ENCODE data around the gene SCN2B. TPM values are rescaled to one million over a fixed set of nuclear protein-coding genes. Genes with fewer than 3 reads are reported as not detected.

The SCN2B gene
- total and polyA plus RNA-seq, 2 of the 13 experiments (the other 11 are each of a cell fraction or from before 2014, with no cell fraction given), result 0.01 to 0.02 TPM

- POLR2A ChIA-PET, result no interaction called here
- Histone ChIP-seq H3K4me2 (ENCODE audit: low read depth, low read length) (no peak overlapping the region), H3K4me3 (replicated peaks in 1 of 3; ENCODE audit: insufficient read depth in 1 of 3, low read depth in 2 of 3, low read length in 3 of 3) (no peak overlapping the region), H3K9me3 (ENCODE audit: low read length) (no peaks in the 10 kb centered on the region), H3K4me1 (ENCODE audit: insufficient read depth, low read length) (peaks cover 23% of the 10 kb centered on the region), H3K79me2 (ENCODE audit: insufficient read depth, low read length) (no peaks in the 10 kb centered on the region), H3K27me3 (ENCODE audit: control insufficient read depth in 1 of 2, insufficient read depth in 2 of 2, low read length in 2 of 2) (no peaks in the 10 kb centered on the region), H3K27ac (ENCODE audit: extremely low read length, insufficient read depth, low read length) (no peak overlapping the region), H3K9ac (ENCODE audit: insufficient read depth, low read depth, low read length) (no peak overlapping the region), H4K20me1 (ENCODE audit: insufficient read depth, low read length) (no peaks in the 10 kb centered on the region), H2AFZ (ENCODE audit: low read length) (no peak overlapping the region), H3K36me3 (replicated peaks in 1 of 2; ENCODE audit: control insufficient read depth in 1 of 2, insufficient read depth in 2 of 2, low read length in 2 of 2) (no peaks in the 10 kb centered on the region)
- ATAC-seq, result no peak
- DNase-seq (ENCODE audit: low spot score), result no peak
- in situ Hi-C loops (cut with HindIII; ENCODE audit: extremely low pct_ligation_motif_present, low pct_unique_long_range_greater_than_20kb) (no loop called here), intact Hi-C loops (cut with micrococcal nuclease; ENCODE audit: unreplicated experiment) (no loop called here)
- FAIRE-seq, result no peak
- WGBS (ENCODE audit: low lambda C conversion rate), result 99% methylated on average over 2 of the region's 2 CpGs
- BruUV-seq (replicated peaks), result no TSS peak
- CTCF ChIA-PET (ENCODE audit: low intra/inter-chr PET ratio, low total read pairs), result no interaction called here
- TF ChIP-seq, protein P1, sequence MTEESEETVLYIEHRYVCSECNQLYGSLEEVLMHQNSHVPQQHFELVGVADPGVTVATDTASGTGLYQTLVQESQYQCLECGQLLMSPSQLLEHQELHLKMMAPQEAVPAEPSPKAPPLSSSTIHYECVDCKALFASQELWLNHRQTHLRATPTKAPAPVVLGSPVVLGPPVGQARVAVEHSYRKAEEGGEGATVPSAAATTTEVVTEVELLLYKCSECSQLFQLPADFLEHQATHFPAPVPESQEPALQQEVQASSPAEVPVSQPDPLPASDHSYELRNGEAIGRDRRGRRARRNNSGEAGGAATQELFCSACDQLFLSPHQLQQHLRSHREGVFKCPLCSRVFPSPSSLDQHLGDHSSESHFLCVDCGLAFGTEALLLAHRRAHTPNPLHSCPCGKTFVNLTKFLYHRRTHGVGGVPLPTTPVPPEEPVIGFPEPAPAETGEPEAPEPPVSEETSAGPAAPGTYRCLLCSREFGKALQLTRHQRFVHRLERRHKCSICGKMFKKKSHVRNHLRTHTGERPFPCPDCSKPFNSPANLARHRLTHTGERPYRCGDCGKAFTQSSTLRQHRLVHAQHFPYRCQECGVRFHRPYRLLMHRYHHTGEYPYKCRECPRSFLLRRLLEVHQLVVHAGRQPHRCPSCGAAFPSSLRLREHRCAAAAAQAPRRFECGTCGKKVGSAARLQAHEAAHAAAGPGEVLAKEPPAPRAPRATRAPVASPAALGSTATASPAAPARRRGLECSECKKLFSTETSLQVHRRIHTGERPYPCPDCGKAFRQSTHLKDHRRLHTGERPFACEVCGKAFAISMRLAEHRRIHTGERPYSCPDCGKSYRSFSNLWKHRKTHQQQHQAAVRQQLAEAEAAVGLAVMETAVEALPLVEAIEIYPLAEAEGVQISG (CRISPR knock-in tag; IDR thresholded peaks at IDR 0.05), result no peak
- TF ChIP-seq MXD4 (CRISPR knock-in tag; IDR thresholded peaks at IDR 0.05) (no peak), ZNF3 (CRISPR knock-in tag; IDR thresholded peaks at IDR 0.05) (no peak), REL (CRISPR knock-in tag; conservative IDR thresholded peaks at IDR 0.05) (no peak), ZNF33A (CRISPR knock-in tag; IDR thresholded peaks at IDR 0.05; ENCODE audit: borderline replicate concordance) (no peak)
Observed at GRCh38 chr11:118223570-118223969, 47.1 kb upstream of the SCN2B start.

DNA sequence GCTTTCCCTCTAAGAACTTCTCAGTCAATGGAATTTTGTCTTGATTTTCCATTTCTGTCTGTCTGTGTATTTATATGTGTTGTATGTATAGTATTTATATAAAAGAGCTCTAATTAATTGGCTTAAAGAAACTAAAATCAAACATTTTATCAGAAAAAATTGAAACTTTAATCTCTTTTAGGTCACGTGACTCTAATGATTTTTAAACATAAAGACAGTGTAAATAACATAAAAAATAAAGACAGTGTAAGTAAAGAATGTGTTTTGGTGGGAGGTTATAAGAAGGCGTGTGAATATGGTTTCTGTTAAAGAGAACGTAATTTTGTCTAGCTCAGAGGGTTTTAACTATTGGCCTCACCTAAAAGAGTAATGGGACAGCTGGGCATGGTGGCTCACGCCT, 46.0 kb upstream of the SCN2B start:
- H3K27ac ChIP-seq (ENCODE audit: extremely low read length, insufficient read depth, low read length), result no peak overlapping the region
- DNase-seq (ENCODE audit: low spot score), result no peak
- no peak overlapping the region for H2AFZ ChIP-seq (ENCODE audit: low read length)
- no peaks in the 10 kb centered on the region for H4K20me1 ChIP-seq (ENCODE audit: insufficient read depth, low read length)
- H3K4me2 ChIP-seq (ENCODE audit: low read depth, low read length), result no peak overlapping the region
- in situ Hi-C loops (cut with HindIII; ENCODE audit: extremely low pct_ligation_motif_present, low pct_unique_long_range_greater_than_20kb), result no loop called here
- intact Hi-C loops (cut with micrococcal nuclease; ENCODE audit: unreplicated experiment), result no loop called here
- no peaks in the 10 kb centered on the region for H3K27me3 ChIP-seq (ENCODE audit: control insufficient read depth in 1 of 2, insufficient read depth in 2 of 2, low read length in 2 of 2)
- ChIA-PET CTCF (ENCODE audit: low intra/inter-chr PET ratio, low total read pairs) (no interaction called here), POLR2A (no interaction called here)
- 88% methylated on average over 4 of the region's 4 CpGs for WGBS (ENCODE audit: low lambda C conversion rate)
- no TSS peak for BruUV-seq (replicated peaks)
- peaks cover 27% of the 10 kb centered on the region for H3K4me1 ChIP-seq (ENCODE audit: insufficient read depth, low read length)
- H3K79me2 ChIP-seq (ENCODE audit: insufficient read depth, low read length), result no peaks in the 10 kb centered on the region
- no peak overlapping the region for H3K4me3 ChIP-seq (replicated peaks in 1 of 3; ENCODE audit: insufficient read depth in 1 of 3, low read depth in 2 of 3, low read length in 3 of 3)
- no peak for TF ChIP-seq ZNF253 (CRISPR knock-in tag; IDR thresholded peaks at IDR 0.05; ENCODE audit: borderline replicate concordance)
- no peak for TF ChIP-seq PRMT3 (CRISPR knock-in tag; IDR thresholded peaks at IDR 0.05; ENCODE audit: borderline replicate concordance, low read depth)
- no peak for TF ChIP-seq MIXL1 (CRISPR knock-in tag; IDR thresholded peaks at IDR 0.05)
- TF ChIP-seq, protein P2, sequence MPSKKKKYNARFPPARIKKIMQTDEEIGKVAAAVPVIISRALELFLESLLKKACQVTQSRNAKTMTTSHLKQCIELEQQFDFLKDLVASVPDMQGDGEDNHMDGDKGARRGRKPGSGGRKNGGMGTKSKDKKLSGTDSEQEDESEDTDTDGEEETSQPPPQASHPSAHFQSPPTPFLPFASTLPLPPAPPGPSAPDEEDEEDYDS (CRISPR knock-in tag; IDR thresholded peaks at IDR 0.05), result no peak
- H3K36me3 ChIP-seq (replicated peaks in 1 of 2; ENCODE audit: control insufficient read depth in 1 of 2, insufficient read depth in 2 of 2, low read length in 2 of 2), result no peaks in the 10 kb centered on the region
- H3K9me3 ChIP-seq (ENCODE audit: low read length), result no peaks in the 10 kb centered on the region
- ATAC-seq, result no peak
- no peak overlapping the region for H3K9ac ChIP-seq (ENCODE audit: insufficient read depth, low read depth, low read length)
- FAIRE-seq, result no peak
